ENCODE data around the gene CCDC116.

The CCDC116 gene

GRCh38 chr22:21624120-21624879 lies 8.3 kb upstream of the CCDC116 start:
- no peak; the same call in 1 of the 2 replicates for TF ChIP-seq ZFX (IDR thresholded peaks at IDR 0.05)
- TF ChIP-seq CTCF (conservative IDR thresholded peaks at IDR 0.05): peak; percentile 83
- peak overlapping the region; percentile 60 for H3K27ac ChIP-seq

- H3K27ac ChIP-seq: peak overlapping the region; percentile 60
- no peak for TF ChIP-seq ZFX (IDR thresholded peaks at IDR 0.05)
- TF ChIP-seq CTCF (conservative IDR thresholded peaks at IDR 0.05): no peak
Observed at GRCh38 chr22:21624880-21625791, 7.4 kb upstream of the CCDC116 start.

- TF ChIP-seq CTCF (conservative IDR thresholded peaks at IDR 0.05): no peak
- no peak for TF ChIP-seq ZFX (IDR thresholded peaks at IDR 0.05)
- peak overlapping the region; percentile 60 for H3K27ac ChIP-seq
Observed at GRCh38 chr22:21626073-21626734, 6.4 kb upstream of the CCDC116 start.

- TF ChIP-seq CTCF (conservative IDR thresholded peaks at IDR 0.05) (no peak), ZFX (IDR thresholded peaks at IDR 0.05) (no peak)
- peak overlapping the region; percentile 60 for H3K27ac ChIP-seq
Observed at GRCh38 chr22:21626735-21627469, 5.7 kb upstream of the CCDC116 start.

GRCh38 chr22:21628386-21629254 lies 3.9 kb upstream of the CCDC116 start:
- peak overlapping the region; percentile 99 for H3K27ac ChIP-seq
- TF ChIP-seq CTCF (conservative IDR thresholded peaks at IDR 0.05): no peak
- peak; percentile 79; the same call in 1 of the 2 replicates for TF ChIP-seq ZFX (IDR thresholded peaks at IDR 0.05)
